Tibial nerve (tissue), 4 donors: ENCODE data around the gene KIAA0753. TPM values are rescaled to one million over a fixed set of nuclear protein-coding genes. Genes with fewer than 3 reads are reported as not detected.

Experiments used
- DNase-seq, 2 donors: peaks; one replicate each; pipeline ENCODE4 v3.0.0-alpha.2; 2019; ENCODE audit warnings: low spot score in 2 of 2
- H3K27ac ChIP-seq, 4 donors: fragments of 200-600 bp; sonication (generic) in 3 of 4; one replicate each; pipeline ENCODE4 v1.5.1; 2017 to 2019; ENCODE audit warnings: mild to moderate bottlenecking in 1 of 4
- H3K27me3 ChIP-seq, 2 donors: fragments of 200-600 bp; sonication (generic) in 1 of 2; one replicate each; pipeline versions ENCODE4 v1.5.1 to v1.6.0; 2017 to 2019
- H3K36me3 ChIP-seq, 3 donors: fragments of 200-600 bp; sonication (generic); one replicate each; pipeline ENCODE4 v1.5.1; 2018 to 2019
- H3K4me1 ChIP-seq, 4 donors: fragments of 200-600 bp; sonication (generic) in 3 of 4; one replicate each; pipeline ENCODE4 v1.5.1; 2017 to 2019
- H3K4me3 ChIP-seq, 4 donors: fragments of 200-600 bp; sonication (generic) in 3 of 4; one replicate each; pipeline ENCODE4 v1.5.1; 2017 to 2019; ENCODE audit warnings: mild to moderate bottlenecking in 1 of 4, moderate library complexity in 1 of 4
- H3K9me3 ChIP-seq, 4 donors: fragments of 200-600 bp; sonication (generic) in 3 of 4; one replicate each; pipeline ENCODE4 v1.5.1; 2017 to 2019
- CTCF ChIP-seq, 5 experiments: fragments of 200-600 bp in 3 of 5; fragments of 450-650 bp in 2 of 5; sonication (generic) in 3 of 5; IDR thresholded peaks; one replicate each; pipeline ENCODE4 v1.5.1; 2016 to 2019; ENCODE audit warnings: antibody characterized with exemption in 5 of 5, mild to moderate bottlenecking in 3 of 5, moderate library complexity in 2 of 5
- EP300 ChIP-seq, 2 donors: sonication (generic); formaldehyde crosslinking; IDR thresholded peaks; one replicate each; pipeline ENCODE4 v1.6.1; 2017; ENCODE audit warnings: antibody characterized with exemption in 2 of 2, mild to moderate bottlenecking in 1 of 2
- POLR2A ChIP-seq, 2 donors: fragments of 450-650 bp; IDR thresholded peaks; one replicate each; pipeline ENCODE4 v1.6.1; 2017; ENCODE audit warnings: antibody characterized with exemption in 2 of 2, mild to moderate bottlenecking in 2 of 2, moderate library complexity in 2 of 2
- WGBS, 2 donors: methylation state at CpG; one replicate each; pipeline ENCODE4 v1.1.5; 2018; 5-methylcytosine and 5-hydroxymethylcytosine counted together
- total RNA-seq, 4 donors: library from RNA; depleted of rRNA; stranded (reverse); fragments of >200 nt; gene quantifications; one replicate each; pipeline ENCODE4 v1.1.0, GENCODE V29; 2016

The KIAA0753 gene
- total RNA-seq, 4 donors from 2014 or later = 14.1 to 24.0 (median 16.9) TPM

DNA sequence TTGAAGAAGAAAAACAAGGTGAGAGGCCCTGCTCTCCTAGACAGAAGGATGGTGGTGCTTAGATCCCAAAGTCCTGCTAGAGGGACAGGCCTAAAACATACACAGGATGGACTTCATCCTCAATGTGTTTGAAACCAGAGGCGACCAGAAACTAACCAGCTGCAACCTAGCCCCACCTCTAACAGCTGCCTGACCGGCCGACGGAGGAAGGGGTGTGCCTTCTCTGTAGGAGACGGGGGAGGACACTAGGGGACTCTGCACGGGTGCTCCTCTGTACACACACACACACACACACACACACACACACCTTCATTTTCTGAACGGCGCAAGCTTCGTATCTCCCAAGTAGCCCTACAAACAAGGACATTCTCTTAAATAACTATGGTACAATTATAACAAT is 59.9 kb downstream of the KIAA0753 start:
- Histone ChIP-seq H3K27ac (no peak overlapping the region), H3K27me3 (no peaks in the 10 kb centered on the region), H3K36me3 (peaks cover 0 to 85% (median 0%) of the 10 kb centered on the region in 3 donors), H3K9me3 (peaks cover 0 to 4% (median 0%) of the 10 kb centered on the region in 4 donors), H3K4me3 (no peak overlapping the region), H3K4me1 (peaks cover 0 to 3% (median under 1%) of the 10 kb centered on the region in 4 donors)
- DNase-seq = no peak
- WGBS, 2 donors = 73 to 80% methylated on average over 9 of the region's 9 CpGs
- TF ChIP-seq CTCF (IDR thresholded peaks at IDR 0.05) (no peak), EP300 (IDR thresholded peaks at IDR 0.05) (no peak), POLR2A (IDR thresholded peaks at IDR 0.05) (no peak)

DNA sequence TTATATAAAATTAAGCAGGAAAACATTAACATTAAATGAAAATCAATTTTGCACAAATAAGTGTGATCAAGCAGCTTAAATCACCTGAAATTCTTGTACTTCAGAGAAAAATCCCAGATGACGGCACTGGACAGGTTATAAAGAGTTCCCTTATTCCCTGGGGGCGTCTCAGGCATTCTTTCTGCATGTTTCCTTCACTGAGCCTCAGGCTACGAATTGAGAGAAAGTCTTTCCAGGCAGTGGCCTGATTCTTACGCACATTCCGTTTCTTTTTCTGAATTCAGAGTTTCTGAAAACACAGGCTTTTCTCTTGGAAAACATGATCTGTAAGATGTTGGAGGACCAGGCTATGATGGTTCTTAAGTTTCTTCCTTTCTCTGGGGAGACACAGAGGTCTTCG is 62.0 kb downstream of the KIAA0753 start:
- H3K36me3 ChIP-seq = peaks cover 0 to 64% (median 0%) of the 10 kb centered on the region in 3 donors
- no peaks in the 10 kb centered on the region for H3K9me3 ChIP-seq
- no peak for DNase-seq
- no peaks in the 10 kb centered on the region for H3K27me3 ChIP-seq
- no peak overlapping the region for H3K27ac ChIP-seq
- 73 to 81% methylated on average over 6 of the region's 6 CpGs for WGBS, 2 donors
- TF ChIP-seq CTCF (IDR thresholded peaks at IDR 0.05) (no peak), POLR2A (IDR thresholded peaks at IDR 0.05) (no peak), EP300 (IDR thresholded peaks at IDR 0.05) (no peak)
- no peak overlapping the region for H3K4me3 ChIP-seq
- H3K4me1 ChIP-seq = peaks cover 0 to 16% (median 11%) of the 10 kb centered on the region in 4 donors

GRCh38 chr17:6577686-6578263 is 62.7 kb downstream of the KIAA0753 start:
- Histone ChIP-seq H3K27ac (no peak overlapping the region), H3K4me1 (peaks cover 0 to 16% (median 11%) of the 10 kb centered on the region in 4 donors), H3K9me3 (no peaks in the 10 kb centered on the region), H3K27me3 (no peaks in the 10 kb centered on the region), H3K36me3 (peaks cover 0 to 62% (median 0%) of the 10 kb centered on the region in 3 donors), H3K4me3 (no peak overlapping the region)
- WGBS, 2 donors = 86 to 90% methylated on average over 7 of the region's 7 CpGs
- TF ChIP-seq CTCF (IDR thresholded peaks at IDR 0.05) = no peak
- DNase-seq = no peak

GRCh38 chr17:6576038-6576785 is 64.3 kb downstream of the KIAA0753 start:
- no peak for DNase-seq
- H3K4me3 ChIP-seq = no peak overlapping the region
- H3K27me3 ChIP-seq = no peaks in the 10 kb centered on the region
- no peak overlapping the region for H3K27ac ChIP-seq
- H3K9me3 ChIP-seq = no peaks in the 10 kb centered on the region
- peaks cover 0 to 49% (median 0%) of the 10 kb centered on the region in 3 donors for H3K36me3 ChIP-seq
- no peak for TF ChIP-seq EP300 (IDR thresholded peaks at IDR 0.05)
- no peak for TF ChIP-seq POLR2A (IDR thresholded peaks at IDR 0.05)
- no peak for TF ChIP-seq CTCF (IDR thresholded peaks at IDR 0.05)
- 75 to 81% methylated on average over 6 to 7 of the region's 7 CpGs for WGBS, 2 donors
- H3K4me1 ChIP-seq = peaks cover 0 to 16% (median 11%) of the 10 kb centered on the region in 4 donors

- no peak overlapping the region for H3K4me3 ChIP-seq
- WGBS, 2 donors = 64 to 67% methylated on average over 5 of the region's 5 CpGs
- H3K27me3 ChIP-seq = no peaks in the 10 kb centered on the region
- DNase-seq = no peak
- H3K27ac ChIP-seq = peak overlapping the region in 1 of 4 donors; percentile 4
- no peaks in the 10 kb centered on the region for H3K9me3 ChIP-seq
- peaks cover 0 to 16% (median 11%) of the 10 kb centered on the region in 4 donors for H3K4me1 ChIP-seq
- peaks cover 0 to 43% (median 0%) of the 10 kb centered on the region in 3 donors for H3K36me3 ChIP-seq
- TF ChIP-seq POLR2A (IDR thresholded peaks at IDR 0.05) (no peak), CTCF (IDR thresholded peaks at IDR 0.05) (no peak), EP300 (IDR thresholded peaks at IDR 0.05) (no peak)
These were observed 64.9 kb downstream of the KIAA0753 start for GRCh38 chr17:6575596-6575988.
